NCI-H748 (cell line): ENCODE results near the gene IFT43.

ENCODE experiments used
- DNase-seq: peaks from one replicate; lab custom pipeline; 2025; ENCODE audit not compliant: unreplicated experiment; lab: John Stamatoyannopoulos, UW

The IFT43 gene

GRCh38 chr14:75979648-75980565 is 5.7 kb upstream of the IFT43 start:
- DNase-seq, result no peak

GRCh38 chr14:75980856-75981255 is 4.7 kb upstream of the IFT43 start:
- peak; percentile 42 for DNase-seq

GRCh38 chr14:75981426-75982265 is 3.9 kb upstream of the IFT43 start, which contains the start of gene TGFB3:
Gene TGFB3, minus strand, starts transcription at chr14:75981995. Its CDS starts 1,102 bp downstream, at chr14:75980893.
- peak; percentile 85 for DNase-seq

- peak; percentile 84 for DNase-seq
These were observed 3.1 kb upstream of the IFT43 start for GRCh38 chr14:75982266-75983018.

- DNase-seq, result no peak
These were observed 2.6 kb upstream of the IFT43 start for GRCh38 chr14:75983019-75983358.

GRCh38 chr14:75984674-75985073 is 889 bp upstream of the IFT43 start:
- no peak for DNase-seq

GRCh38 chr14:75986439-75986765 is 839 bp downstream of the IFT43 start:
- peak; percentile 34 for DNase-seq

- no peak for DNase-seq
These were observed 1.8 kb downstream of the IFT43 start for GRCh38 chr14:75987201-75987970.

GRCh38 chr14:75989134-75989533 is 3.6 kb downstream of the IFT43 start:
- no peak for DNase-seq

- DNase-seq, result no peak
These were observed 4.7 kb downstream of the IFT43 start for GRCh38 chr14:75990297-75990696.

GRCh38 chr14:75991753-75992152 is 6.2 kb downstream of the IFT43 start:
- no peak for DNase-seq

GRCh38 chr14:75993567-75994041 is 8.0 kb downstream of the IFT43 start:
- no peak for DNase-seq

GRCh38 chr14:75995372-75996041 is 9.9 kb downstream of the IFT43 start:
- no peak for DNase-seq

GRCh38 chr14:75996488-75996887 is 10.9 kb downstream of the IFT43 start:
- no peak for DNase-seq

- DNase-seq, result no peak
These were observed 14.1 kb downstream of the IFT43 start for GRCh38 chr14:75999511-76000190.

- no peak for DNase-seq
These were observed 16.8 kb downstream of the IFT43 start for GRCh38 chr14:76002383-76002782.

GRCh38 chr14:76006253-76006652 is 20.7 kb downstream of the IFT43 start:
- DNase-seq, result no peak

- DNase-seq, result no peak
These were observed 21.8 kb downstream of the IFT43 start for GRCh38 chr14:76007379-76007778.

- DNase-seq, result no peak
These were observed 22.3 kb downstream of the IFT43 start for GRCh38 chr14:76007852-76008251.
